RPMI7951 (cell line): ENCODE measurements around the gene RPL5. TPM values are rescaled to one million over a fixed set of nuclear protein-coding genes. Genes with fewer than 3 reads are reported as not detected.

Source experiments
- DNase-seq: peaks from one replicate; pipeline ENCODE4 v3.0.0-alpha.2; 2012; ENCODE audit warnings: low read depth
- total RNA-seq: library from RNA; depleted of rRNA; stranded (reverse); fragments of >200 nt; shearing (Covaris generic); gene quantifications from 2 replicates; pipeline ENCODE4 v1.2.3, GENCODE V29; 2014

Gene RPL5
- total RNA-seq, 1 experiment from 2014 or later: 1,182 TPM

- peak; percentile 25 for DNase-seq
Measured at GRCh38 chr1:92820024-92820423, 11.8 kb upstream of the RPL5 start.

- no peak for DNase-seq
Measured at GRCh38 chr1:92820551-92820950, 11.3 kb upstream of the RPL5 start.

DNA sequence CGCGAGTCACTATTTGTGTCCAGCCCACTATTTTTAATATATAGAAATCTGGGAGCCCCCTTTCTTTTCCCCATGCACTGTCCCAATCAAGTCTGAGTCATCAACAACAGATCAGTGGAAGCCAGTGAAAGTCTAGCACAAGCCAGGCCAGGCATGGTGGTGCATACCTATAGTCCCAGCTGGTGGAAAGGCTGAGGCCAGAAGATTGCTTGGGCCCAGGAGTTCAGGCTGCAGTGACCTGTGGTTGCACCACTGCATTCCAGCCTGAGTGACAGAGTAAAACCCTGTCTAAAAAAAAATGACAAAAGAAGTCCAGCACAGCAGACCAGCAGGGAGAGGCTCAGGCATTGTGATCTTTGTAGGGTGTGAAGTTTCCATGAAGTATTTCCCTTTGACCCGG, 9.0 kb upstream of the RPL5 start:
- DNase-seq: peak; percentile 41

DNA sequence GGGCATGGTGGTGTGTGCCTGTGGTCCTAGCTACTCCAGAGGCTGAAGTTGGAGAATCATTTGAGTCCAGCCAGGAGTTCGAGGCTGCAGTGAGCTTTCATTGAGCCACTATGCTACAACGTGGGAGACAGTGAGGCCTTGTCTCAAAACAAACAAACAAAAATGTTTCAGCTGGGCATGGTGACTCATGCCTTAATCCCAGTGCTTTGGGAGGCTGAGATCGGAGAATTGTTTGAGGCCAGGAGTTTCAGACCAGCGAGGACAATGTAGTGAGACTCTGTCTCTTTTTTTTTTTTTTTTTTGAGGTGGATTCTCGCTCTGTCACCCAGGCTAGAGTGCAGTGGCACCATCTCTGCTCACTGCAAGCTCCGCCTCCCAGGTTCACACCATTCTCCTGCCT, 5.0 kb upstream of the RPL5 start:
- no peak for DNase-seq

GRCh38 chr1:92831368-92831761, 475 bp upstream of the RPL5 start:
- no peak for DNase-seq

GRCh38 chr1:92832537-92833114, 786 bp downstream of the RPL5 start:
- no peak for DNase-seq

- DNase-seq: no peak
Measured at GRCh38 chr1:92833840-92834239, 2.0 kb downstream of the RPL5 start.

DNA sequence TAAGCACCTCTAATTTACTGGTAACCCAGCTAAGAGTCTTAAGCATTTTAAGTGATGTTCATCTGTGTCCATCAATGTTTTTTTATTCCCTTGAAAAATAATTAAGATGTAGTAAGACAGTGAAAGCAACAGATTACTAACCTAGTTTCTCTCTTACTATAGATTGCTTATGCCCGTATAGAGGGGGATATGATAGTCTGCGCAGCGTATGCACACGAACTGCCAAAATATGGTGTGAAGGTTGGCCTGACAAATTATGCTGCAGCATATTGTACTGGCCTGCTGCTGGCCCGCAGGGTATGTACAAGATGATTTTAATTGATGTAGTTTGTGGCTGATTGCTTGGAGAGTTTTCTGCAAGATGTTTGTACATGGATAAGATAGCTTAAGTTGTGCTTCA, 2.8 kb downstream of the RPL5 start:
- DNase-seq: no peak

DNA sequence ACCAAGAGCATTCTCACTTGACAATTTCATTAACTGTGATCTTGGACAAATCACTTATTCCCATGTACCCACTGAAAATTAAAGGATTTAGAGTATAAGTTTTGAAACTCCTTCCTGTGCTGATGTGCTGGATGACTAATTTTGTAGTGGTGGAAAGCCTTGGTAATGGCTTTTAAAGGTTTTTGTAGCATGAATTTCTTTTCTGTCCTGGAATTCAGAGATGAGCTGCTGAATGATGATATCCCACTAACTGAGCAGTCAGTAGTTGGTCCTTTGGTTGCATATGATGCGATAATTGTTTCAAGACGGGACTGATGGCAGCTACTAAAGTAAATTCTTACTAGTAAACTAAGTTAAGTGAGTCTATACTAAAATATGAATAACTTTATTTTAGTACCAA, 5.2 kb downstream of the RPL5 start:
- DNase-seq: no peak

- DNase-seq: no peak
Measured at GRCh38 chr1:92838519-92838918, 6.7 kb downstream of the RPL5 start.

GRCh38 chr1:92839442-92839841, 7.6 kb downstream of the RPL5 start:
- DNase-seq: no peak

- no peak for DNase-seq
Measured at GRCh38 chr1:92840600-92840999, 8.8 kb downstream of the RPL5 start.

GRCh38 chr1:92842082-92843045, 10.5 kb downstream of the RPL5 start:
- DNase-seq: no peak

DNA sequence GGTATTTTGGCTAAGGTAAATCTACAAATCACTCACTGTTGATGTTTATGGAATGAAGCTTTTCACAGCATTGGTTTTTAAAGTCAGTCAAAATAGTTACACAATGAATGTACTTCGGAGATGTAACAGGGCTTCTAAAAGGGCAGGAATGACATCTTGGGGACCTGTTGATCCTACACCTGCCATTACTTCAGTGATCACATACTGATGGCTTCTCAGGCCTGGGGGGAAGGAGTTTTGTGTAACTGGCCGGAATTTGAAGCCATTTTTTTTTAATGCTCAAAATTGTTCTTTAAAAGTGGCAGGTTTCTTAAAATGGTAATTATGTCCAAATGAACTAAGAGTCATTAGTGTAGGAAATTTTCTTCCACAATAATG, 11.2 kb downstream of the RPL5 start:
- DNase-seq: no peak

DNA sequence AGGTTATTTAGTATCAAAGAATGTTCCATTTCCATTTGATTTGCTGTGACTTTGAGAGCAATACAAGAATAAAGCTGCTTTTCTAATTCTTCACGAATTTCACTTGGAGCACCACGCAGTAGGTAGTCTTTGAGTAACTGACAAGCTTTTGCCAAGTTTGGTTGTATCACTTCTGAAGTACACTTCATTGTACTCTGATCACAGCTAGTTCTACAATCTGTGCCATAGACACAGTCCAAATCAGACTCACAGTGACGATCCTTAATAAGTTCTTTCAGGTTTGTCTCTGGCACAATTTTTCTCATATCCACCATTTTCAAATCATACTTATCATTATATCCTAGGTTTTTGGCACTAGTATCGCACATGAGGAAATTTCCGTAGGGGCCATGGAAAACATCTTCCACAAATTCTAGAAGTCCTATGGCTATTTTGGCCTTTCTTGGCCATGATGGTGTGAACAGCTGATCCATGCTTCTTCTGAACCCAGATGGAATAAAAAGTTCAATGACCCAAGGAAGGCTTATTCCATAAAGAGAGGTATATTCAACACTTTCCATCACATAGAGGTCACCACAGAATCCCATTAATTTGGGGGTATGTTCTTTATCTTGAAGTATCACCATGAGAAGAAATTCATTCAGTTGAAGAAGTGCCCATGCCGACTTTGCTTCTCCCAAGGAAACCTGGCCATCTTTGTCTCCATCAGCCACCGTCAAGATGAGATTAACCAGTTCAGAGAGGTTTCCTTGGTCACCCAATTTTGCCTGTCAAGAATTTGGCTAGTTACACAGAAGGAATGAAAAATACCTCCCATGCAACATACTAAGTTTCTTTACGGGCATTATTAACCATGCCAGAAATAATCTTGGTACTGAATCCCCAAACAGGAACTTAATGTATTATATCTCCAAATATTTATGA, 11.9 kb downstream of the RPL5 start:
- DNase-seq: no peak

- no peak for DNase-seq
Measured at GRCh38 chr1:92844439-92844838, 12.6 kb downstream of the RPL5 start.

GRCh38 chr1:92845908-92846307, 14.1 kb downstream of the RPL5 start:
- DNase-seq: no peak

DNA sequence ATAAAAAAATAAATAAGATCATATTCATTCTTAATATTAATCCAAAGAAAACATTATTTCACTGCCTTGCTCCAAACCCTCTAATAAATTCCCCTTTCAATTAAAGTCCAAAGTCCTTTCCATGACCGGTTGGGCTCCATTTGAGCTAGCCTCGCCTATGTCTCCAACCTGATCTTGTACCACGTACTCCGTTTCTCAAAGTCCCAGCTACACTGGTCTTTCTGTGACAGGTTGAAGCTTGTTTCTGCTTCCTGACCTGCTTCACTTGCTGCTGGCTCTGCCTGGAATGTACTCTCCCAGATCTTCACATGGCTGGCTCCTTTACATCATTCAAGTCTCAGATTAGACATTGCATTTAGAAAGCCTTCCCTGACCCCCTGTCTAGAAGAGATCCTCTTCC, 16.4 kb downstream of the RPL5 start:
- DNase-seq: no peak

DNA sequence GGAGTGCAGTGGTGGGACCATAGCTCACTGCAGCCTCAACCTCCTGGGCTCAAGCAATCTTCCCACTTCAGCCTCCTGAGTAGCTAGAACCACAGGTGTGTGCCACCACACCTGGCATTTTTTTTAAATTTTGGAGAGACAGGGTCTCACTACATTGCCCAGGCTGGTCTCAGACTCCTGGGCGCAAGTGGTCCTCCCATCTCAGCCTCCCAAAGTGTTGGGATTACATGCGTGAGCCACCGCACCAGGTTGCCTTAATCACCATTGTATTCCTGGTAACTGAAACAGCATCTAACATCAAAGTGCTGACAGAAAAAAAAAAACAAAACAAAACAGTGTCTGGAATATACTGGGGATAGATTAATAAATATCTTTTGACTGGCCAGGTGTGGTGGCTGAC, 18.2 kb downstream of the RPL5 start:
- DNase-seq: no peak

DNA sequence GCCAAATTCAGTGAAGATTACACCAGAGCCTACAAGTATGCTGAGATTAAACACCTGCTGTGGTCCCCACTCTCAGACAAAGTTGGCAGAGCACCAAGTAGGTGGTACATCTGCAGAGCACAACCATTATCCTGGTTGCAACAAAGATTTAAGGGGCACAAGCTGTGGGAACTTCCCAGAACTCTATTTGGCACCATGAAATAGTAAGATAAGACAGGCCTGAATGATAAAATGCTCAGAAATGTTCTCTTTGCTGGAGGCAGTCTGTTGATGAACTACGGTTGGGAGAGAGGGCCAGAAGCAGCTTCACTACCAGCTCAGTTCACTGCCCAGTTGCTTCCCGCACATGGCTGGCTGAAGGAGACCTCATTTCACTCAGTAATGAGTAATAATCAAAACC, 19.9 kb downstream of the RPL5 start:
- DNase-seq: no peak

- DNase-seq: no peak
Measured at GRCh38 chr1:92853299-92853698, 21.5 kb downstream of the RPL5 start.

DNA sequence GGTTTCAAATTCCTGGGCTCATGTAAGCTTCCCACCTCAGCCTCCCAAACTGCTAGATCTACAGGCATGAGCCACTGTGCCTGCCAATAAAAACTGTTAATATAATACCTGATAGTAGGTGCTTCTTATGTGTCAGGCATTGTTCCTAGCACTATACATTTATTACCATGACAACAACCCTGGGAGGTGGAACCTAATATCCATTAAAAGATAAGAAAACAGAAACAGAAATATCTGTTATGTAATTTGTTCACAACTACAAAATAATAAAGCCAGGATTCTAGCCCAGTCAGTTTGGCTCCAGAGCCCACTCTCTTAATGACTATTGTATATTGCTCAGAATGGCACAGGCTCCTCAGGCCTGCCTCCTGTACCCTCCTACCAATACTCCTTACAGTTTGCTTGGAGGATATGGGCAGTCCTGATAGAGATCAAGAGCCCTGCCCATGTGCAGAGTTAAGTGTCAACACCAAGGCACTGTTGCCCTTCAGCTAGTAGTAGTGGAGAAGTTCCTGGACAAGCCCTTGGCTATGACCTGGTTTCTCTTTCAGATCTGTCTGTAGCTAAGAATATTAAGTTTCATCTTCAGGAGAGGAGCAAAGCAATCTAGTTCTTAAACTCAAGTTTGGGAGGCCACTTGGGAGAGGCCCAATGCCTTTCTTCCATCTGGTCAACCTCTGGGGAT, 22.4 kb downstream of the RPL5 start:
- DNase-seq: no peak
